GM12878 (cell line): ENCODE data around the gene VCL. TPM values are rescaled to one million over a fixed set of nuclear protein-coding genes. Genes with fewer than 3 reads are reported as not detected.

Source experiments
- ATAC-seq: fragments of 200-7000 bp; cut with Tn5 transposase; 3 replicates; pipeline ENCODE4 v1.9.1; 2020; ENCODE audit warnings: mild to moderate bottlenecking, moderate library complexity
- BruUV-seq: library from RNA; stranded (reverse); fragments of 400-500 nt; replicated peaks from 2 replicates; lab custom pipeline; 2021; lab: Mats Ljungman, UMichigan
- CTCF ChIA-PET: fragments of 300-600 bp; sonication (Branson Sonifier 250); formaldehyde crosslinking; extraction: SDS; loops from one replicate; lab custom pipeline; 2021; ENCODE audit warnings: inconsistent platforms; lab: Yijun Ruan, JAX
- POLR2A ChIA-PET: fragments of 350-600 bp; formaldehyde crosslinking; extraction: SDS; loops from one replicate; lab custom pipeline; 2021; ENCODE audit warnings: inconsistent platforms; lab: Charles Lee
- RAD21 ChIA-PET: fragments of 300-600 bp; sonication (Branson Sonifier 250); formaldehyde crosslinking; loops from one replicate; lab custom pipeline; 2023; ENCODE audit warnings: antibody characterized with exemption; ENCODE audit not compliant: unreplicated experiment; lab: Charles Lee
- SMC1A ChIA-PET: fragments of 300-600 bp; sonication (Branson Sonifier 250); formaldehyde crosslinking; loops from one replicate; lab custom pipeline; 2023; ENCODE audit not compliant: unreplicated experiment, uncharacterized antibody; lab: Charles Lee
- DNase-seq: peaks from one replicate; pipeline ENCODE4 v3.0.0-alpha.2; 2011; ENCODE audit warnings: low read depth, low spot score
- FAIRE-seq: peaks from 3 replicates; lab custom pipeline; 2011; peaks lifted over from hg19 to GRCh38; lab: Jason Lieb, UNC
- H2AFZ ChIP-seq: 2 replicates; pipeline ENCODE4 v1.6.0; 2011; ENCODE audit warnings: low read depth, low read length, control low read depth; ENCODE audit not compliant: control insufficient read depth
- H3K27ac ChIP-seq: 2 replicates; pipeline ENCODE4 v1.5.1; 2011; ENCODE audit warnings: control low read depth; ENCODE audit not compliant: control insufficient read depth, insufficient read depth
- H3K27me3 ChIP-seq, 2 experiments: replicated peaks in 1 of 2; 2 replicates each; pipeline versions ENCODE4 v1.6.0 to v1.6.1; 2011; ENCODE audit warnings: low read length in 1 of 2; ENCODE audit not compliant: control insufficient read depth in 2 of 2, insufficient read depth in 2 of 2
- H3K36me3 ChIP-seq, 2 experiments: 2 replicates each; pipeline ENCODE4 v1.5.1; 2011; ENCODE audit warnings: low read length in 1 of 2; ENCODE audit not compliant: control insufficient read depth in 2 of 2, insufficient read depth in 2 of 2
- H3K4me1 ChIP-seq: 2 replicates; pipeline ENCODE4 v1.6.1; 2011; ENCODE audit warnings: mild to moderate bottlenecking, low read length, moderate library complexity, mixed read lengths; ENCODE audit not compliant: control insufficient read depth, insufficient read depth
- H3K4me2 ChIP-seq: 2 replicates; pipeline ENCODE4 v1.6.0; 2011; ENCODE audit warnings: control low read depth; ENCODE audit not compliant: control insufficient read depth, insufficient read depth
- H3K4me3 ChIP-seq: fragments of 200-600 bp; sonication (generic); 2 replicates; pipeline ENCODE4 v1.5.1; 2016
- H3K79me2 ChIP-seq: 2 replicates; pipeline ENCODE4 v1.6.0; 2011; ENCODE audit warnings: low read length; ENCODE audit not compliant: control insufficient read depth, insufficient read depth
- H3K9ac ChIP-seq: 2 replicates; pipeline ENCODE4 v1.8.0; 2011; ENCODE audit warnings: low read length, control low read depth, mixed read lengths; ENCODE audit not compliant: control insufficient read depth, insufficient read depth
- H3K9me3 ChIP-seq: replicated peaks from 3 replicates; pipeline ENCODE4 v1.5.1; 2011; ENCODE audit warnings: mild to moderate bottlenecking, low read length; ENCODE audit not compliant: control insufficient read depth, insufficient read depth
- H4K20me1 ChIP-seq: 2 replicates; pipeline ENCODE4 v1.6.0; 2011; ENCODE audit not compliant: control insufficient read depth, insufficient read depth
- BHLHE40 ChIP-seq, 2 experiments: fragments of 450-650 bp in 1 of 2; IDR thresholded peaks; 2 replicates each; pipeline ENCODE4 v1.6.1; 2011 to 2017; ENCODE audit warnings: low read depth in 2 of 2, borderline replicate concordance in 1 of 2, improper control_type of control experiment in 1 of 2, low read length in 1 of 2, mild to moderate bottlenecking in 1 of 2
- CBFB ChIP-seq: IDR thresholded peaks from 2 replicates; pipeline ENCODE4 v1.6.1; 2016; ENCODE audit warnings: antibody characterized with exemption, low read depth
- CHD1 ChIP-seq: IDR thresholded peaks from 2 replicates; pipeline ENCODE4 v1.6.1; 2012; ENCODE audit warnings: low read depth, low read length, improper control_type of control experiment
- CUX1 ChIP-seq: IDR thresholded peaks from 2 replicates; pipeline ENCODE4 v1.6.1; 2012; ENCODE audit warnings: improper control_type of control experiment, low read depth, low read length; ENCODE audit not compliant: insufficient replicate concordance
- HDAC6 ChIP-seq: fragments of 200-600 bp; sonication (generic); IDR thresholded peaks from one replicate; pipeline ENCODE4 v1.8.0; 2017; ENCODE audit warnings: antibody characterized with exemption; ENCODE audit not compliant: unreplicated experiment
- KDM1A ChIP-seq: fragments of 200-600 bp; sonication (generic); IDR thresholded peaks from 2 replicates; pipeline ENCODE4 v1.6.1; 2016; ENCODE audit warnings: borderline replicate concordance
- KLF5 ChIP-seq: fragments of 450-650 bp; IDR thresholded peaks from 2 replicates; pipeline ENCODE4 v1.6.1; 2014; ENCODE audit warnings: mild to moderate bottlenecking; ENCODE audit not compliant: partially characterized antibody
- MEF2A ChIP-seq: IDR thresholded peaks from 2 replicates; pipeline ENCODE4 v1.6.1; 2011; ENCODE audit warnings: low read depth, mild to moderate bottlenecking, low read length, moderate library complexity; ENCODE audit not compliant: insufficient read depth
- MYB ChIP-seq: fragments of 150-350 bp; IDR thresholded peaks from 2 replicates; pipeline ENCODE4 v1.6.1; 2014; ENCODE audit warnings: mild to moderate bottlenecking, low read depth, low read length, borderline replicate concordance
- NFIC ChIP-seq: IDR thresholded peaks from 2 replicates; pipeline ENCODE4 v1.6.1; 2012; ENCODE audit warnings: low read depth, mild to moderate bottlenecking, inconsistent platforms, low read length, moderate library complexity
- PML ChIP-seq: IDR thresholded peaks from 2 replicates; pipeline ENCODE4 v1.6.1; 2012; ENCODE audit warnings: low read length, inconsistent platforms
- POLR2A ChIP-seq: IDR thresholded peaks from 2 replicates; pipeline ENCODE4 v1.6.1; 2011; ENCODE audit warnings: low read depth, mild to moderate bottlenecking, low read length
- POLR2AphosphoS5 ChIP-seq: IDR thresholded peaks from 2 replicates; pipeline ENCODE4 v1.6.1; 2011; ENCODE audit warnings: mild to moderate bottlenecking, low read length, inconsistent platforms
- RAD21 ChIP-seq: IDR thresholded peaks from 2 replicates; pipeline ENCODE4 v1.6.1; 2011; ENCODE audit warnings: mild to moderate bottlenecking, low read depth, low read length, moderate library complexity; ENCODE audit not compliant: insufficient read depth
- WGBS: methylation state at CpG from one replicate; pipeline ENCODE4 v1.1.6; 2016; ENCODE audit warnings: low lambda C conversion rate; ENCODE audit not compliant: insufficient replicate concordance, insufficient coverage; ENCODE audit errors: missing lambda C conversion rate; 5-methylcytosine and 5-hydroxymethylcytosine counted together
- in situ Hi-C: fragments of 300-500 bp; cut with MboI; formaldehyde crosslinking; loops from 9 replicates; pipeline ENCODE4 v1.14.3; 2018; ENCODE audit warnings: mixed read lengths
- intact Hi-C: fragments of 100-400 bp; cut with micrococcal nuclease; formaldehyde crosslinking; loops from one replicate; pipeline ENCODE4 v1.14.2; 2022; ENCODE audit not compliant: unreplicated experiment
- polyA plus RNA-seq, 11 experiments: library from polyadenylated mRNA; depleted of rRNA in 4 of 11; unstranded in 6 of 11; stranded (reverse) in 5 of 11; fragments of >200 nt; fragmentation: Nextera tagmentation in 4 of 11; fragmentation: Illumina TruSeq in 1 of 11; extraction: Ambion mirVana in 4 of 11; extraction: Trizol in 1 of 11; gene quantifications; 1 replicate in 1 of 11; 2 replicates in 10 of 11; pipeline versions ENCODE4 v1.2.1 to v1.2.3, GENCODE V29; 2011 to 2016; ENCODE audit warnings: inconsistent platforms in 2 of 11, missing spikeins in 2 of 11, low read depth in 1 of 11
- total RNA-seq, 4 experiments: library from RNA; depleted of rRNA in 3 of 4; stranded (reverse); fragments of >200 nt in 3 of 4; fragmentation: Illumina TruSeq in 1 of 4; extraction: Trizol in 1 of 4; gene quantifications; 2 replicates each; pipeline versions ENCODE4 v1.2.1 to v1.2.3, GENCODE V29; 2013 to 2021
- TF ChIP-seq, protein P1 (sequence below): fragments of 450-650 bp; IDR thresholded peaks from 2 replicates; pipeline ENCODE4 v1.6.1; 2017; ENCODE audit warnings: borderline replicate concordance
- TF ChIP-seq, protein P2 (sequence below): IDR thresholded peaks from 2 replicates; pipeline ENCODE4 v1.6.1; 2011; ENCODE audit warnings: low read depth, low read length, improper control_type of control experiment, borderline replicate concordance
- TF ChIP-seq, protein P3 (sequence below): fragments of 450-650 bp; IDR thresholded peaks from 2 replicates; pipeline ENCODE4 v1.6.1; 2016; ENCODE audit warnings: mild to moderate bottlenecking

VCL gene
- total and polyA plus RNA-seq, 10 of the 15 experiments (the other 5 are each of a cell fraction or from before 2014, with no cell fraction given), result 6.7 to 54.6 (median 24.3) TPM

DNA sequence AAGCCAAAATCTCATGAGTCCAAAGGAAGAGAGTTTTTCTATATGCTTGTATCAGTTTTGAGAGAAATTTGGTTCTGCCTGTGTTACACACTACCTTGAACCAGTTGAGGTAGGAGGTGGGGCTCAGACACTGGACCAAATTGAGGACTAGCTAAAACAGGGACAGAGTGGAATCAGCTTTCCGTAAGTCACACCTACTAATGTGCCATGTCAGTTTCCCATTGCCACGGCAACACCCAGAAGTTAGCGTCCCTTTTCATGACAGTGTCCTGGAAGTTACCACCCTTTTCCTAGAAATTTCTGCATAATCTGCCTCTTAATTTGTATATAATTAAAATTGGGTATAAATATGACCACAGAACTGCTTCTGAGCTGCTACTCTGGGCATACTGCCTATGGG lies 162.1 kb downstream of the VCL start:
- Histone ChIP-seq H3K36me3 (no peaks in the 10 kb centered on the region), H2AFZ (no peak overlapping the region), H4K20me1 (no peaks in the 10 kb centered on the region), H3K9ac (no peak overlapping the region), H3K27me3 (no peaks in the 10 kb centered on the region), H3K9me3 (no peaks in the 10 kb centered on the region), H3K4me2 (no peak overlapping the region), H3K4me3 (no peak overlapping the region), H3K27ac (no peak overlapping the region), H3K79me2 (peaks cover 57% of the 10 kb centered on the region), H3K4me1 (peaks cover 34% of the 10 kb centered on the region)
- SMC1A ChIA-PET, result no interaction called here
- DNase-seq (no peak), ATAC-seq (no peak), FAIRE-seq (no peak)
- CTCF ChIA-PET, result no interaction called here
- in situ Hi-C loops, result no loop called here
- RAD21 ChIA-PET, result no interaction called here
- no TSS peak for BruUV-seq
- 70% methylated on average over 3 of the region's 3 CpGs for WGBS
- intact Hi-C loops, result no loop called here
- POLR2A ChIA-PET, result interaction anchor here (0.6 to 1.0 kb wide), 2 partner anchors 9 to 630 kb away, joined by 3 to 4 read pairs; partner anchors contain the start of genes ADK and AP3M1
- no peak for TF ChIP-seq MEF2A
- no peak for TF ChIP-seq POLR2A
- TF ChIP-seq, protein P1, sequence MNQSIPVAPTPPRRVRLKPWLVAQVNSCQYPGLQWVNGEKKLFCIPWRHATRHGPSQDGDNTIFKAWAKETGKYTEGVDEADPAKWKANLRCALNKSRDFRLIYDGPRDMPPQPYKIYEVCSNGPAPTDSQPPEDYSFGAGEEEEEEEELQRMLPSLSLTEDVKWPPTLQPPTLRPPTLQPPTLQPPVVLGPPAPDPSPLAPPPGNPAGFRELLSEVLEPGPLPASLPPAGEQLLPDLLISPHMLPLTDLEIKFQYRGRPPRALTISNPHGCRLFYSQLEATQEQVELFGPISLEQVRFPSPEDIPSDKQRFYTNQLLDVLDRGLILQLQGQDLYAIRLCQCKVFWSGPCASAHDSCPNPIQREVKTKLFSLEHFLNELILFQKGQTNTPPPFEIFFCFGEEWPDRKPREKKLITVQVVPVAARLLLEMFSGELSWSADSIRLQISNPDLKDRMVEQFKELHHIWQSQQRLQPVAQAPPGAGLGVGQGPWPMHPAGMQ, result no peak
- no peak for TF ChIP-seq CHD1
- TF ChIP-seq KDM1A, result no peak
- TF ChIP-seq POLR2AphosphoS5, result no peak
- TF ChIP-seq HDAC6, result no peak
- no peak for TF ChIP-seq RAD21
- no peak for TF ChIP-seq CBFB
- TF ChIP-seq, protein P2, sequence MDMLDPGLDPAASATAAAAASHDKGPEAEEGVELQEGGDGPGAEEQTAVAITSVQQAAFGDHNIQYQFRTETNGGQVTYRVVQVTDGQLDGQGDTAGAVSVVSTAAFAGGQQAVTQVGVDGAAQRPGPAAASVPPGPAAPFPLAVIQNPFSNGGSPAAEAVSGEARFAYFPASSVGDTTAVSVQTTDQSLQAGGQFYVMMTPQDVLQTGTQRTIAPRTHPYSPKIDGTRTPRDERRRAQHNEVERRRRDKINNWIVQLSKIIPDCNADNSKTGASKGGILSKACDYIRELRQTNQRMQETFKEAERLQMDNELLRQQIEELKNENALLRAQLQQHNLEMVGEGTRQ, result no peak
- no peak for TF ChIP-seq PML
- no peak for TF ChIP-seq BHLHE40 (IDR thresholded peaks at IDR 0.05; ENCODE audit: borderline replicate concordance in 1 of 2, low read depth in 2 of 2, low read length in 1 of 2)
- TF ChIP-seq CUX1, result no peak
- no peak for TF ChIP-seq MYB
- TF ChIP-seq, protein P3, sequence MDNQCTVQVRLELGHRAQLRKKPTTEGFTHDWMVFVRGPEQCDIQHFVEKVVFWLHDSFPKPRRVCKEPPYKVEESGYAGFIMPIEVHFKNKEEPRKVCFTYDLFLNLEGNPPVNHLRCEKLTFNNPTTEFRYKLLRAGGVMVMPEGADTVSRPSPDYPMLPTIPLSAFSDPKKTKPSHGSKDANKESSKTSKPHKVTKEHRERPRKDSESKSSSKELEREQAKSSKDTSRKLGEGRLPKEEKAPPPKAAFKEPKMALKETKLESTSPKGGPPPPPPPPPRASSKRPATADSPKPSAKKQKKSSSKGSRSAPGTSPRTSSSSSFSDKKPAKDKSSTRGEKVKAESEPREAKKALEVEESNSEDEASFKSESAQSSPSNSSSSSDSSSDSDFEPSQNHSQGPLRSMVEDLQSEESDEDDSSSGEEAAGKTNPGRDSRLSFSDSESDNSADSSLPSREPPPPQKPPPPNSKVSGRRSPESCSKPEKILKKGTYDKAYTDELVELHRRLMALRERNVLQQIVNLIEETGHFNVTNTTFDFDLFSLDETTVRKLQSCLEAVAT, result no peak
- no peak for TF ChIP-seq NFIC
- TF ChIP-seq KLF5, result no peak
